Endodermal cell (in vitro differentiated cells): ENCODE measurements around the gene ATP1A1. TPM values are rescaled to one million over a fixed set of nuclear protein-coding genes. Genes with fewer than 3 reads are reported as not detected.

Experiments
- DNase-seq: peaks from one replicate; pipeline ENCODE4 v3.0.0-alpha.2; 2017
- H3K27ac ChIP-seq: 2 replicates; pipeline ENCODE4 v1.5.1; 2013; ENCODE audit warnings: mild to moderate bottlenecking, low read depth, low read length, moderate library complexity
- H3K27me3 ChIP-seq: 2 replicates; pipeline ENCODE4 v1.6.1; 2013; ENCODE audit warnings: mild to moderate bottlenecking, low read length, moderate library complexity; ENCODE audit not compliant: insufficient read depth, control insufficient read depth, poor library complexity, severe bottlenecking
- H3K36me3 ChIP-seq: 2 replicates; pipeline ENCODE4 v1.7.0; 2013; ENCODE audit warnings: mild to moderate bottlenecking, low read length, moderate library complexity; ENCODE audit not compliant: control insufficient read depth, insufficient read depth
- H3K4me1 ChIP-seq: one replicate; pipeline ENCODE4 v1.7.0; 2013; ENCODE audit warnings: low read length; ENCODE audit not compliant: control insufficient read depth, insufficient read depth
- H3K4me3 ChIP-seq: 2 replicates; pipeline ENCODE4 v1.5.1; 2013; ENCODE audit warnings: mild to moderate bottlenecking, low read length, moderate library complexity
- H3K9ac ChIP-seq: 2 replicates; pipeline ENCODE4 v1.6.1; 2013; ENCODE audit warnings: mild to moderate bottlenecking, low read length, moderate library complexity; ENCODE audit not compliant: poor library complexity, severe bottlenecking; ENCODE audit errors: extremely low read depth
- H3K9me3 ChIP-seq: 2 replicates; pipeline ENCODE4 v1.6.1; 2013; ENCODE audit warnings: mild to moderate bottlenecking, low read length, moderate library complexity; ENCODE audit not compliant: control insufficient read depth
- H3K27ac Mint-ChIP-seq: 2 replicates; pipeline ENCODE4 v1.8.0; 2020; ENCODE audit warnings: mixed read lengths
- H3K27me3 Mint-ChIP-seq: 2 replicates; pipeline ENCODE4 v1.8.0; 2021; ENCODE audit warnings: mild to moderate bottlenecking, mixed read lengths; ENCODE audit not compliant: insufficient read depth
- H3K36me3 Mint-ChIP-seq: 2 replicates; pipeline ENCODE4 v1.8.0; 2020; ENCODE audit warnings: low read depth, mixed read lengths
- H3K4me1 Mint-ChIP-seq: 2 replicates; pipeline ENCODE4 v1.8.0; 2020; ENCODE audit warnings: mixed read lengths
- H3K4me3 Mint-ChIP-seq: 2 replicates; pipeline ENCODE4 v1.8.0; 2020; ENCODE audit warnings: mild to moderate bottlenecking, moderate library complexity, mixed read lengths
- H3K9me3 Mint-ChIP-seq: 2 replicates; pipeline ENCODE4 v1.8.0; 2020; ENCODE audit warnings: mild to moderate bottlenecking, mixed read lengths
- WGBS, 2 experiments: methylation state at CpG; one replicate each; pipeline versions ENCODE4 v1.1.5 to v1.1.7; 2013; ENCODE audit warnings: missing lambda C conversion rate in 2 of 2, mixed read lengths in 1 of 2; ENCODE audit not compliant: insufficient coverage in 1 of 2, insufficient read length in 1 of 2; 5-methylcytosine and 5-hydroxymethylcytosine counted together
- total RNA-seq, 2 donors: library from RNA; stranded (reverse); fragmentation: NEBNext Ultra II Directional in 1 of 2; extraction: Animal tissue kit (Norgen Biotek cat#: 25700) in 1 of 2; gene quantifications; 2 replicates in 1 of 2; 3 replicates in 1 of 2; pipeline ENCODE4 v1.2.1, GENCODE V29; 2021
- TF ChIP-seq, protein P1 (sequence below): fragments of 200-600 bp; sonication (generic); conservative IDR thresholded peaks from 2 replicates; pipeline ENCODE4 v1.5.0; 2021; ENCODE audit warnings: antibody characterized with exemption, mild to moderate bottlenecking

The ATP1A1 gene
- total RNA-seq, 2 donors from 2014 or later, result 359 to 398 TPM

GRCh38 chr1:116415200-116415698, 42.2 kb downstream of the ATP1A1 start:
- Mint-ChIP-seq H3K4me3 (no peak overlapping the region), H3K27ac (peak overlapping the region; percentile 92), H3K27me3 (no peaks in the 10 kb centered on the region), H3K9me3 (no peaks in the 10 kb centered on the region), H3K4me1 (peaks cover 56% of the 10 kb centered on the region), H3K36me3 (peaks cover 2% of the 10 kb centered on the region)
- peak; percentile 24 for DNase-seq
- WGBS, 2 experiments, result 87% methylated on average over 3 of the region's 3 CpGs; no CpG with 5 or more reads in 1 of the 2 experiments
- Histone ChIP-seq H3K4me1 (peaks cover 25% of the 10 kb centered on the region), H3K9me3 (no peaks in the 10 kb centered on the region), H3K36me3 (no peaks in the 10 kb centered on the region), H3K27me3 (no peaks in the 10 kb centered on the region), H3K27ac (no peak overlapping the region), H3K4me3 (no peak overlapping the region), H3K9ac (no peak overlapping the region)
- TF ChIP-seq, protein P1, sequence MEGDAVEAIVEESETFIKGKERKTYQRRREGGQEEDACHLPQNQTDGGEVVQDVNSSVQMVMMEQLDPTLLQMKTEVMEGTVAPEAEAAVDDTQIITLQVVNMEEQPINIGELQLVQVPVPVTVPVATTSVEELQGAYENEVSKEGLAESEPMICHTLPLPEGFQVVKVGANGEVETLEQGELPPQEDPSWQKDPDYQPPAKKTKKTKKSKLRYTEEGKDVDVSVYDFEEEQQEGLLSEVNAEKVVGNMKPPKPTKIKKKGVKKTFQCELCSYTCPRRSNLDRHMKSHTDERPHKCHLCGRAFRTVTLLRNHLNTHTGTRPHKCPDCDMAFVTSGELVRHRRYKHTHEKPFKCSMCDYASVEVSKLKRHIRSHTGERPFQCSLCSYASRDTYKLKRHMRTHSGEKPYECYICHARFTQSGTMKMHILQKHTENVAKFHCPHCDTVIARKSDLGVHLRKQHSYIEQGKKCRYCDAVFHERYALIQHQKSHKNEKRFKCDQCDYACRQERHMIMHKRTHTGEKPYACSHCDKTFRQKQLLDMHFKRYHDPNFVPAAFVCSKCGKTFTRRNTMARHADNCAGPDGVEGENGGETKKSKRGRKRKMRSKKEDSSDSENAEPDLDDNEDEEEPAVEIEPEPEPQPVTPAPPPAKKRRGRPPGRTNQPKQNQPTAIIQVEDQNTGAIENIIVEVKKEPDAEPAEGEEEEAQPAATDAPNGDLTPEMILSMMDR, result no peak

- no peaks in the 10 kb centered on the region for H3K36me3 Mint-ChIP-seq
- peak overlapping the region; percentile 92 for H3K27ac Mint-ChIP-seq
- DNase-seq, result peak; percentile 87
- H3K27me3 Mint-ChIP-seq, result no peaks in the 10 kb centered on the region
- H3K9me3 ChIP-seq, result no peaks in the 10 kb centered on the region
- H3K4me1 Mint-ChIP-seq, result peaks cover 63% of the 10 kb centered on the region
- H3K9ac ChIP-seq, result peak overlapping the region; percentile 38
- peak overlapping the region; percentile 42 for H3K4me3 ChIP-seq
- 11 to 39% methylated on average over 2 to 4 of the region's 5 CpGs for WGBS, 2 experiments
- no peaks in the 10 kb centered on the region for H3K9me3 Mint-ChIP-seq
- no peaks in the 10 kb centered on the region for H3K36me3 ChIP-seq
- peak overlapping the region; percentile 78 for H3K27ac ChIP-seq
- peak overlapping the region; percentile 21 for H3K4me3 Mint-ChIP-seq
- H3K27me3 ChIP-seq, result no peaks in the 10 kb centered on the region
- TF ChIP-seq, protein P1, result peak; percentile 72
- H3K4me1 ChIP-seq, result peaks cover 32% of the 10 kb centered on the region
Measured at GRCh38 chr1:116415699-116416533, 42.9 kb downstream of the ATP1A1 start.

- Histone ChIP-seq H3K27me3 (no peaks in the 10 kb centered on the region), H3K9ac (peak overlapping the region; percentile 38), H3K4me1 (peaks cover 36% of the 10 kb centered on the region), H3K4me3 (peak overlapping the region; percentile 83), H3K27ac (no peak overlapping the region), H3K36me3 (no peaks in the 10 kb centered on the region), H3K9me3 (no peaks in the 10 kb centered on the region)
- peak overlapping the region; percentile 73 for H3K4me3 Mint-ChIP-seq
- no peaks in the 10 kb centered on the region for H3K27me3 Mint-ChIP-seq
- WGBS, 2 experiments, result 86 to 100% methylated on average over 2 to 4 of the region's 4 CpGs
- H3K9me3 Mint-ChIP-seq, result no peaks in the 10 kb centered on the region
- peaks cover 65% of the 10 kb centered on the region for H3K4me1 Mint-ChIP-seq
- no peaks in the 10 kb centered on the region for H3K36me3 Mint-ChIP-seq
- peak overlapping the region; percentile 93 for H3K27ac Mint-ChIP-seq
- peak; percentile 22 for DNase-seq
- TF ChIP-seq, protein P1, result no peak
Measured at GRCh38 chr1:116416854-116417513, 43.9 kb downstream of the ATP1A1 start.
